Measurements from ENCODE around the gene NUP107.
A peak's percentile ranks its signal among the peaks of the same experiment; 100 is the strongest.
"Not testable (repeated sequence)": the region's sequence is repeated elsewhere in the genome, so short reads cannot be mapped to it uniquely, and the experiment has no call there.

The NUP107 gene

GRCh38 chr12:68686595-68687521 lies at the start of gene NUP107:
Gene NUP107 (plus strand): TSS chr12:68686978. CDS start chr12:68687066, 88 bp downstream.
- peak; percentile 99 for DNase-seq

DNA sequence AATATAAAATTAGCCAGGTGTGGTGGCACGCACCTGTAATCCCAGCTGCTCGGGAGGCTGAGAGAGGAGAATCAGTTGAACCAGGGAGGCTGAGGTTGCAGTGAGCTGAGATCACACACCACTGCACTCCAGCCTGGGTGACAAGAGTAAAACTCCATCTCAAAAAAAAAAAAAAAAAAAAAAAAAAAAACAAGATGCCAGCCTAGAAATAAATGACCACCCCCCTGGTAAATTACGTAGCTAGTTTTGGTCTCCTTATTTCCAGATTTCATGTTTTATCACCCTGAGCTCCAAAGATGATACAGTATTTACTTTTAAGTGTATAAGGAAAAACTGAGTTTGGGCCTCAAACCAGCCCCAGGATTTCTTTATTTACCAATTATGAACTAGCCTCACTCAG lies 49.3 kb upstream of the NUP107 start:
- DNase-seq = not testable (repeated sequence)

GRCh38 chr12:68638171-68638570 lies 48.6 kb upstream of the NUP107 start:
- DNase-seq = no peak

DNA sequence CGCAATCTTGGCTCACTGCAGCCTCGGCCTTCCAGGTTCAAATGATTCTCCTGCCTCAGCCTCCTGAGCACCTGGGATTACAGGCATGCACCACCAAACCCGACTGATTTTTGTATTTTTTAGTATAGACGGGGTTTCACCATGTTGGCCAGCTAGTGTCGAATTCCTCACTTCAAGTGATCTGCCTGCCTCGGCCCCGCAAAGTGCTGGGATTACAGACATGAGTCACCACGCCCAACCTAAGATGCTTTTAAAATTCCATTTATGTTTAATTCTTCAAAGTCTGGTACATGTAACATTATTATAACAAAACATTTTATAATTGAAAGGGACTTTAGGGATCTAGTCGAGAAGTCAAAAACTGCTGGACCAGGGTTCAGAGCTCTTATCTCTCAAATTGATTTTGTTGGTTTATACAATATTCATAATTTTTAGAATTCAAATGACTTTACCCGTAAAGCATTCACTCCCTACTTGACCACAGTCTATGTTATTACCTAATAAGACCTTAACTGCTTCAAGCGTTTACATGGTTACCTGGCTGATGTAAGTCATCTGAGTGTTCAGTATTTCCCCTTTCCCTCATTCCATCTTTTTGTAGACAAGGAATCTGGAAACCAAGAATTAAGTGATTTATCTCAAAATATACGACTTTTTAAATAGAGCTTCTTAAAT lies 47.9 kb upstream of the NUP107 start:
- DNase-seq = no peak

DNA sequence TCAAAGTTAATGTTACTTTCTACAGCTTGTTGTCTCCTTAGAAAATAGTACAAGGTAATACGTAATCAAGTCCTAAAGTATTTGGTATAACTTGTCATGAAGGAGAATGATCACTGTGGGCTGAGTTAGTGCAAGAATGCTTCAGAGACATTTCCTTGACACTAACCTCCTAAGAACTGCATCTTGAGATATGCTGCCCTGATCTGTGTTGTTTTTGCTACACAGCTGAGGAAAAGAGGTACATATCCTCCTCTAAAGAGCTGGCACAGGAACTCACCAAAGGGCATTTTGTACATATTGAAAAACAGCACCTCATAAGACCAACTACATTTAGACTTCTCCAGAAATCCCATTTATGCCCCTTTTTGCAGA lies 47.4 kb upstream of the NUP107 start:
- DNase-seq = no peak

DNA sequence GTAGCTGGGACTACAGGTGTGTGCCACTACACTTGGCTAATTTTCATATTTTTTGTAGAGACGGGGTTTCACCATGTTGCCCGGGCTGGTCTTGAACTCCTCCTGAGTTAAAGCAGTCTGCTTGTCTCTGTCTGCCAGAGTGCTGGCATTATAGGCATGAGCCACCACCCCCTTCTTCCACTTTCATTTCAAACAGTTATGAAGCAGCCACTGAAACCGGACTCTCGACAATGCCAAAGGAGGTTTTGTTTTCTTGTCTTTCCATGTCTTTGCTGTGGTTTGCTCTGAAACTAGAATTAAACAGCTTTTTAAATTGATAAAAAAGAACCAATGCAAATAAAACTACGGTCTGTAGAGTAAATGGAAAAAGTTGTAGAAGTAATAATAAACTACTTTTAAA lies 45.6 kb upstream of the NUP107 start:
- DNase-seq = no peak

DNA sequence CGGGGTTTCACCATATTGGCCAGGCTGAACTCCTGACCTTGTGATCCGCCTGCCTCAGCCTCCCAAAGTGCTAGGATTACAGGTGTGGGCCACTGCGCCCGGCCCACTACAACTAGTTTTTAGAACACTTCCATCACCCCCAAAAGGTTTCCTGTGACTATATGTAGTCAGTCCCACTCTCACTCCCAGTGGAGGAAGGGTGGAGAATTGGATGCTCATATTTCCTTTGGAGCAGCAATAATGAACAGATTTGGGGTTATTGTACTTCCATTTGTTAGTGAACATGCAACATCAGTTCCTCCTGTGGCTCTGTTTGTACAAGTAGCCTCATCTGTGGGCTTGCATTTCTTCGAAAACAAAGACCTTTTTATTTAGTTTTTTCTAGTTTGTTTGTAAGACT lies 40.3 kb upstream of the NUP107 start:
- DNase-seq = no peak

DNA sequence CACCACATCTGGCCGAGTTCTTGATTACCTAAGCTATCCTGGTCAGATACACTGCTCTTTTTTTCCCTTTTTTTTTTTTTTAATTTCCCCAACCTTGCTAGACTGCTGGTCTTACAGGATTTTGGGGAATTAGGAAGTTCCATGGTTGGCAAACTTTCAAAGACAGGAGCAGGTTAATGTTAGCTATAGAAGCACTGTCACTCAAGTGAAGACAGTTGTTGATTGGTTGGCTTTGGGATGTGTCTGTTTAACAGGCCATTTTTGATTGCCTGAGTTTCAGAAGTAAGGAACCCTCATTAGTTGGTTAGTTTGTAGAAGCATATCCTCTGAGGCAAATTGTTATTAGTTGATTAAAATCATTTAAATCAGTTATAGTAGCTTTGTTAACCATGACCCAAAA lies 39.3 kb upstream of the NUP107 start:
- DNase-seq = no peak

DNA sequence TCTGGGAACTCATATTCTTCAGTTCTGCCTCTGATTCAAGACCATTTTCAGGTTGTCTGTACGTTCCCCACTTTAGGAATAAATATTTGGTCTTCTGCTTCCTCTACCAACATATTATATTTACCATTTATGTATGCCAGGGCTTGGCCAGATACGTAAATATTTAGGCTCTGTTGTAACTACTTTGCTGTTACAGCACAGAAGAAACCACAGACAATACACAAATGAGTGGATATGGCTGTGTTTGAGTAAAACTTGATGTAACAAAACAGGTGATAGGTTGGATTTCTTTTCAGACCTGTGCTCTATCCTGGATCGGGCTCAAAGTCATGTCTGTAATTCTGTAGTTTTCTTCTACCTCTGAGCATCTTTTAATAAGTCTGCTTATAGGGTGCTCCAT lies 38.6 kb upstream of the NUP107 start:
- no peak for DNase-seq

DNA sequence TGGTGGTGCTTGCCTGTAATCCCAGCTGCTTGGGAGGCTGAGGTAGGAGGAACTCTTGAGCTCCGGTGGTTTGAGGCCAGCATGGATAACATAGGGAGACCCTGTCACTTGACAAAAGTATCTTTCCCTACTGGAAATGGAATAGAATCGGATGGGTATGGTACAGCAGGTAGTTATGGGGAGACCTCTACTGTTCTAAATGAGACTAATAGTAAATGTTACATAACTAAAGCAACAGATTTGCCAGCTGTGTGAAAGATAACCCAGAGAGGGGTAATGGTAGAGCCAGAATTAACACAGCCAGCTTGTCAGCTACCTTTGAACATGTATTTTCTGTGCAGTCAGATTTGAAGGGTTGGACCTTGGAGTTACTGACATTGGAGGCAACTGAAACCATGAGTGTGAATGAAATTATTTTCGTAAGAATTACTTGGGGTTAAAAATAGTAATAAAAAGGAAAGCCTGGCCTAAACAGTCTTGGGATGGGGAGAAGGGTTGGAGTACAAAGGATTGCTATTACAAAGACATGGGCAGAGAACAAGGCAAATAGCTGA lies 21.7 kb upstream of the NUP107 start:
- peak; percentile 8 for DNase-seq

GRCh38 chr12:68667291-68667690 lies 19.5 kb upstream of the NUP107 start:
- no peak for DNase-seq

- DNase-seq = no peak
Observed at GRCh38 chr12:68667896-68668295, 18.9 kb upstream of the NUP107 start.

- no peak for DNase-seq
Observed at GRCh38 chr12:68671179-68671578, 15.6 kb upstream of the NUP107 start.

DNA sequence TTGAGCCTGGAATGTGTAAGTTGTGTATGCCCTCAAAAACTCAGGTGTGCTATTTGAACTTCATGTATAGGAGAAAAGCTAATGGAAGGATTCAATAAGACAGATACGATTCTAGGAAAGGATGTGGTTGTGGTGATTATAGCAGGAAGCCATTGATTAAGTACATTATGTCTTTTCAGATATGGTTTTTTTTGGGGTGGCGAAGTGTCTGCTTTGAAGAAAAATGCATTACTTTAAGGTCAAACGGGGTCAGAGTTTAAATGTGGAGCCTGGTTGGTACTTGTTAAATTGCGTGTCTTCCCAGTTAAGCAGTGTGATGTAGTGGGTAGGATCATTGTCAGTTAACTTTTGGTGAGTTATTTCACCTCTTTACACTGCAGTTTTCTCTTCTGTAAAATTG lies 13.0 kb upstream of the NUP107 start:
- DNase-seq = no peak

DNA sequence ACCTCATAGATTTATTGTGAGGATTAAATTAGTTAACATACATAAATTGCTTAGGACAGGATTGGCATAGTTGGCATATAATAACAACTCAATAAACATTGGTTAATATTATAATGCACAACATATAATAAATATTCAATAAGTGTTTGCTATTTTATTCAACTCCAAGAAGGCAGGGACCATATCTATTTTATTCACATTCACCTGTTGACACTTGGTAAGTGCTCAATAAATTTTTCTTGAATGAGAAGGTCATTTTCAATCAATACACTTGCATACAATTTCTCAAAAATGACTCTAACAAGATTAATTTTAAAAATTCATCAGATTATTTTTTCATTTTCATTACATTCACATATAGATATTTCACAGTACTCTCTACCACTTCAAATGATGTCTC lies 12.4 kb upstream of the NUP107 start:
- DNase-seq = no peak

GRCh38 chr12:68675101-68675842 lies 11.5 kb upstream of the NUP107 start:
- DNase-seq = no peak

DNA sequence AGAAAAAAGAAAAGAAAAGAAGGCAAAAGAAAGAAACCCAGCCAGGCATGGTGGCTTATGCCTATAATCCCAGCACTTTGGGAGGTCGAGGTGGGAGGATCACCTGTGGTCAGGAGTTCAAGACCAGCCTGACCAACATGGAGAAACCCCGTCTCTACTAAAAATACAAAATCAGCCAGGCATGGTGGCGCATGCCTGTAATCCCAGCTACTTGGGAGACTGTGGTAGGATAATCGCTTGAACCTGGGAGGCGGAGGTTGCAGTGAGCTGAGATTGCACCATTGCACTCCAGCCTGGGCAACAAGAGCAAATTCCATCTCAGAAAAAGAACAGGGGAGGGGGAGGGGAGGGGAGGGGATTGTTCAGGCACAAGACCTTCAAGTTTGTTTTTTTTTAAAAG lies 9.9 kb upstream of the NUP107 start:
- DNase-seq = not testable (repeated sequence)

DNA sequence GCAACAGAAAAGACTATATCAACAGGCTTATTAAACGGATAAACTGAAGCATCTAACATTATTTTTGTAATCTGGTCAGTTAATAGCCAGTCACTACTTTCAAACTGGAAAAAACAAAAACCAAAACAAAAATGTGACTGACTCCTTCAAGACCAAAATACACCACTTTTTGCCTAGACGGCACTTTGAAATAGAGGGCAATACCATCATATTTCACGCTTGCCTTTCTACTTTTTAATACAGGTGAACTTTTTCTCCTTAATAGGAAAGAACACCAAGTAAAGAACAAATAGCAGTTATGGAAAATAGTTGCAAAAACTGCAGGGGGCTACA lies 550 bp upstream of the NUP107 start:
- no peak for DNase-seq

DNA sequence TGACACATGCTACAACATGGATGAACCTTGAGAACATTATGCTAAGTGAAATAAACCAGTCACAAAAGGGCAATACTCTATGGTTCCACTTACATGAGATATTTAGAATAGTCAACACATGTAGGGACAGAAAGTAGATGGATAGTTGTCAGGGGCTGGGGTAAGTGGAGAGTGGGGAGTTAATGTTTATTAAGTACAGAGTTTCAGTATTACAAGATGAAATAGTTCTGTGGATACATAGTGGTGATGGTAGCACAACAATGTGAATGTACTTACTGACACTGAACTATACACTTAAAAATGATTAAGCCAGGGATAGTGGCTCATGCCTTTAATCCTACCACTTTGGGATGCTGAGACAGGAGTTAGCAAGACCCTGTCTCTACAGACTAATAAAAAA lies 8.7 kb downstream of the NUP107 start:
- no peak for DNase-seq

DNA sequence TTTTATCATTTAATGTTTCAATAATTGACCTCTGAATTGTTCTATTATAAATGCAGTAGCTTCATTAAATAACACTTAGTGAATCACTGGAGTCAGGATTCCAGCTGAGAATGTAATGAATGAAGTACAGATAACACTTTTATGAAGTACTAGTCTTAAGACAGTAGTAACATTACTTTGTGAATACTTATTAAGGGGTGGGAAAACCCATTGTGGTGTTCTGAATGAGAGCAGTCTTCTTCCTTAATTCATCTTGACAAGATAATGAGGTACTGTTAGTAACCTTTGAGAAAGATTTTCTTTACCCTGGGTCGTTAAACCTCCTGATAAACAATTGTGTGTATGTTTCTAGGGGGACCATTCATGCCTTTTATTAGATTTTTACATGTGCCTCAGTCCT lies 12.7 kb downstream of the NUP107 start:
- DNase-seq = no peak

- no peak for DNase-seq
Observed at GRCh38 chr12:68727776-68728175, 41.0 kb downstream of the NUP107 start.

- no peak for DNase-seq
Observed at GRCh38 chr12:68733661-68734071, 46.9 kb downstream of the NUP107 start.

- no peak for DNase-seq
Observed at GRCh38 chr12:68739891-68740290, 53.1 kb downstream of the NUP107 start.

GRCh38 chr12:68743356-68743755 lies 56.6 kb downstream of the NUP107 start:
- no peak for DNase-seq

Data from NCI-H82 (cell line).